CD4-positive, alpha-beta T cell treated with Interleukin-15 for 4 hours (primary cell): ENCODE measurements around the gene PPP1R9A.

Experiments
- DNase-seq: peaks from one replicate; pipeline ENCODE4 v3.0.0-alpha.2; 2020; ENCODE audit warnings: low spot score

The PPP1R9A gene

GRCh38 chr7:95321720-95322119 is 414.3 kb downstream of the PPP1R9A start:
- no peak for DNase-seq

- DNase-seq, result no peak
Measured at GRCh38 chr7:95322396-95322795, 415.0 kb downstream of the PPP1R9A start.

GRCh38 chr7:95322854-95323253 is 415.5 kb downstream of the PPP1R9A start:
- DNase-seq, result no peak

- no peak for DNase-seq
Measured at GRCh38 chr7:95323410-95324129, 416.2 kb downstream of the PPP1R9A start.

- no peak for DNase-seq
Measured at GRCh38 chr7:95324431-95324830, 417.0 kb downstream of the PPP1R9A start, which contains the start of gene PON1. PON1 (minus strand) TSS chr7:95324532; CDS start chr7:95324475, 57 bp downstream.

GRCh38 chr7:95327356-95327755 is 420.0 kb downstream of the PPP1R9A start:
- DNase-seq, result no peak

GRCh38 chr7:95330204-95330960 is 423.0 kb downstream of the PPP1R9A start:
- DNase-seq, result peak; percentile 40

GRCh38 chr7:95330961-95331337 is 423.6 kb downstream of the PPP1R9A start:
- DNase-seq, result no peak

GRCh38 chr7:95334447-95334846 is 427.1 kb downstream of the PPP1R9A start:
- no peak for DNase-seq

GRCh38 chr7:95335093-95335492 is 427.7 kb downstream of the PPP1R9A start:
- DNase-seq, result no peak

GRCh38 chr7:95338832-95339231 is 431.4 kb downstream of the PPP1R9A start:
- DNase-seq, result no peak

- no peak for DNase-seq
Measured at GRCh38 chr7:95340491-95340890, 433.1 kb downstream of the PPP1R9A start.

- DNase-seq, result no peak
Measured at GRCh38 chr7:95342029-95342428, 434.6 kb downstream of the PPP1R9A start.

GRCh38 chr7:95342642-95343307 is 435.4 kb downstream of the PPP1R9A start:
- no peak for DNase-seq
